ENCODE results near the gene FBXO11. TPM values are rescaled to one million over a fixed set of nuclear protein-coding genes. Genes with fewer than 3 reads are reported as not detected.

The FBXO11 gene
- total RNA-seq, 1 experiment from 2014 or later = 60.5 TPM

GRCh38 chr2:47896450-47896968 lies 9.8 kb downstream of the FBXO11 start:
- intact Hi-C loops (cut with micrococcal nuclease; ENCODE audit: unreplicated experiment) = no loop called here
- no TSS peak for BruUV-seq (replicated peaks)
- H3K27me3 ChIP-seq (replicated peaks; ENCODE audit: control insufficient read depth, insufficient read depth, low read length) = no peaks in the 10 kb centered on the region
- Mint-ChIP-seq H3K4me1 (ENCODE audit: low read depth, unreplicated experiment) (peaks cover 11% of the 10 kb centered on the region), H3K9me3 (ENCODE audit: unreplicated experiment) (no peaks in the 10 kb centered on the region), H3K27ac (ENCODE audit: unreplicated experiment) (no peak overlapping the region), H3K27me3 (ENCODE audit: insufficient read depth, unreplicated experiment) (no peaks in the 10 kb centered on the region), H3K4me3 (ENCODE audit: unreplicated experiment) (no peak overlapping the region), H3K36me3 (ENCODE audit: insufficient read depth, unreplicated experiment) (no peaks in the 10 kb centered on the region)
- no peaks in the 10 kb centered on the region for H3K9me3 ChIP-seq
- no peak for DNase-seq
- CTCF ChIA-PET = no interaction called here
- no peak for TF ChIP-seq CTCF (IDR thresholded peaks at IDR 0.05; ENCODE audit: insufficient read depth in 1 of 2, low read depth in 1 of 2, low read length in 1 of 2, severe bottlenecking in 1 of 2, unreplicated experiment in 1 of 2)
- H3K4me3 ChIP-seq (ENCODE audit: low read depth, low read length) = no peak overlapping the region
- H3K4me1 ChIP-seq = peaks cover 11% of the 10 kb centered on the region; the same call in 1 of the 2 replicates
- no peaks in the 10 kb centered on the region for H3K36me3 ChIP-seq (ENCODE audit: control insufficient read depth, insufficient read depth, low read length)
- POLR2A ChIA-PET = no interaction called here

GRCh38 chr2:47893771-47894170 lies 12.5 kb downstream of the FBXO11 start:
- Mint-ChIP-seq H3K9me3 (ENCODE audit: unreplicated experiment) (no peaks in the 10 kb centered on the region), H3K4me1 (ENCODE audit: low read depth, unreplicated experiment) (peaks cover 13% of the 10 kb centered on the region), H3K27ac (ENCODE audit: unreplicated experiment) (no peak overlapping the region), H3K4me3 (ENCODE audit: unreplicated experiment) (no peak overlapping the region), H3K36me3 (ENCODE audit: insufficient read depth, unreplicated experiment) (no peaks in the 10 kb centered on the region), H3K27me3 (ENCODE audit: insufficient read depth, unreplicated experiment) (no peaks in the 10 kb centered on the region)
- Histone ChIP-seq H3K9me3 (no peaks in the 10 kb centered on the region), H3K4me1 (peaks cover 11% of the 10 kb centered on the region; the same call in 1 of the 2 replicates), H3K36me3 (ENCODE audit: control insufficient read depth, insufficient read depth, low read length) (no peaks in the 10 kb centered on the region), H3K4me3 (ENCODE audit: low read depth, low read length) (no peak overlapping the region), H3K27me3 (replicated peaks; ENCODE audit: control insufficient read depth, insufficient read depth, low read length) (no peaks in the 10 kb centered on the region)
- no peak for TF ChIP-seq CTCF (IDR thresholded peaks at IDR 0.05; ENCODE audit: insufficient read depth in 1 of 2, low read depth in 1 of 2, low read length in 1 of 2, severe bottlenecking in 1 of 2, unreplicated experiment in 1 of 2)
- intact Hi-C loops (cut with micrococcal nuclease; ENCODE audit: unreplicated experiment) = no loop called here
- ChIA-PET POLR2A (no interaction called here), CTCF (interaction anchor here (0.5 kb wide), 1 partner anchor 586 kb away, joined by 6 read pairs; no protein-coding TSS in a partner anchor)
- BruUV-seq (replicated peaks) = no TSS peak
- no peak for DNase-seq

- H3K27me3 Mint-ChIP-seq (ENCODE audit: insufficient read depth, unreplicated experiment) = no peaks in the 10 kb centered on the region
Measured at GRCh38 chr2:47892338-47892730, 14.0 kb downstream of the FBXO11 start.

More at GRCh38 chr2:47892338-47892730, 14.0 kb downstream of the FBXO11 start:
- H3K27me3 ChIP-seq (replicated peaks; ENCODE audit: control insufficient read depth, insufficient read depth, low read length) = no peaks in the 10 kb centered on the region
- no peak overlapping the region for H3K4me3 Mint-ChIP-seq (ENCODE audit: unreplicated experiment)
- H3K4me1 Mint-ChIP-seq (ENCODE audit: low read depth, unreplicated experiment) = peaks cover 13% of the 10 kb centered on the region
- DNase-seq = no peak
- no TSS peak for BruUV-seq (replicated peaks)
- H3K4me3 ChIP-seq (ENCODE audit: low read depth, low read length) = no peak overlapping the region
- H3K4me1 ChIP-seq = peaks cover 11% of the 10 kb centered on the region; the same call in 1 of the 2 replicates
- no peaks in the 10 kb centered on the region for H3K36me3 ChIP-seq (ENCODE audit: control insufficient read depth, insufficient read depth, low read length)
- no peak overlapping the region for H3K27ac Mint-ChIP-seq (ENCODE audit: unreplicated experiment)
- TF ChIP-seq CTCF (IDR thresholded peaks at IDR 0.05; ENCODE audit: insufficient read depth in 1 of 2, low read depth in 1 of 2, low read length in 1 of 2, severe bottlenecking in 1 of 2, unreplicated experiment in 1 of 2) = no peak
- CTCF ChIA-PET = no interaction called here
- no peaks in the 10 kb centered on the region for H3K36me3 Mint-ChIP-seq (ENCODE audit: insufficient read depth, unreplicated experiment)
- H3K9me3 ChIP-seq = no peaks in the 10 kb centered on the region
- no peaks in the 10 kb centered on the region for H3K9me3 Mint-ChIP-seq (ENCODE audit: unreplicated experiment)
- intact Hi-C loops (cut with micrococcal nuclease; ENCODE audit: unreplicated experiment) = no loop called here
- POLR2A ChIA-PET = no interaction called here

All from Caco-2 (cell line).